Right renal pelvis (tissue), 4 donors: Measurements from ENCODE around the gene GLOD4. TPM values are rescaled to one million over a fixed set of nuclear protein-coding genes. Genes with fewer than 3 reads are reported as not detected.

Source experiments
- polyA plus RNA-seq, 4 donors: library from polyadenylated mRNA; unstranded; fragments of 120-200 nt; gene quantifications; one replicate each; pipeline ENCODE4 v1.2.1, GENCODE V29; 2013; ENCODE audit not compliant: insufficient read length in 4 of 4

GLOD4 gene
- polyA plus RNA-seq, 4 donors: 108 to 136 (median 119) TPM

Other genes starting within 250 kb of the GLOD4 start
- 10 to 100 TPM; 27.2 to 33.0 (median 29.3) TPM for gene VPS53, start 67.4 kb downstream of the GLOD4 start, polyA plus RNA-seq
- 10 to 100 TPM; 23.1 to 29.2 (median 25.4) TPM for gene TLCD3A, start 49.7 kb downstream of the GLOD4 start, polyA plus RNA-seq
- 10 to 100 TPM; 21.5 to 24.1 (median 22.8) TPM for gene GEMIN4, start 30.0 kb downstream of the GLOD4 start, polyA plus RNA-seq
- 10 to 100 TPM; 16.6 to 20.7 (median 18.6) TPM for gene MRM3, start 73 bp upstream of the GLOD4 start, polyA plus RNA-seq
- 10 to 100 TPM; 33.3 to 42.1 (median 38.8) TPM for gene NXN, start 197.5 kb upstream of the GLOD4 start, polyA plus RNA-seq
- 10 to 100 TPM; 15.6 to 16.3 (median 15.7) TPM for gene TIMM22, start 214.8 kb upstream of the GLOD4 start, polyA plus RNA-seq